Measurements from ENCODE around the gene SLC16A8. TPM values are rescaled to one million over a fixed set of nuclear protein-coding genes. Genes with fewer than 3 reads are reported as not detected.

SLC16A8 gene
- total and polyA plus RNA-seq, 2 donors (not counting 1 experiment from before 2014, with no cell fraction given): not detected

GRCh38 chr22:38041760-38042487 is 42.1 kb downstream of the SLC16A8 start:
- H3K27me3 ChIP-seq (replicated peaks in 1 of 4; ENCODE audit: control extremely low read depth in 1 of 4, control insufficient read depth in 3 of 4, insufficient read depth in 4 of 4, low read length in 3 of 4): peaks cover 0 to 8% (median 0%) of the 10 kb centered on the region in 4 experiments
- WGBS (ENCODE audit: insufficient coverage): 60% methylated on average over 5 of the region's 5 CpGs
- Mint-ChIP-seq H3K4me3 (no peak overlapping the region), H3K4me1 (peaks cover 5% of the 10 kb centered on the region), H3K9me3 (ENCODE audit: insufficient read depth) (no peaks in the 10 kb centered on the region), H3K27ac (no peak overlapping the region), H3K27me3 (peaks cover 21% of the 10 kb centered on the region)
- H3K9ac ChIP-seq (ENCODE audit: low read length): no peak overlapping the region
- H3K36me3 ChIP-seq (replicated peaks in 1 of 2; ENCODE audit: control extremely low read depth in 1 of 2, control insufficient read depth in 1 of 2, extremely low read depth in 1 of 2, insufficient read depth in 2 of 2, low read length in 1 of 2): no peaks in the 10 kb centered on the region
- no peak overlapping the region for H2AFZ ChIP-seq (ENCODE audit: insufficient read depth, low read depth, low read length, poor library complexity, severe bottlenecking)
- H4K20me1 ChIP-seq (ENCODE audit: control insufficient read depth, insufficient read depth, low read length, poor library complexity, severe bottlenecking): no peaks in the 10 kb centered on the region
- POLR2A ChIA-PET: no interaction called here
- H3K4me2 ChIP-seq (replicated peaks; ENCODE audit: low read depth, low read length, poor library complexity, severe bottlenecking): no peak overlapping the region
- H3K4me1 ChIP-seq (ENCODE audit: control insufficient read depth in 2 of 2, insufficient read depth in 2 of 2, low read length in 2 of 2): peaks cover 0 to 5% of the 10 kb centered on the region in 2 donors
- CTCF ChIA-PET: interaction anchor here (1.7 kb wide), 1 partner anchor 10 kb away, joined by 7 read pairs; no protein-coding TSS in a partner anchor
- TF ChIP-seq EZH2 (IDR thresholded peaks at IDR 0.05; ENCODE audit: borderline replicate concordance, insufficient read depth, low read depth, low read length, poor library complexity, severe bottlenecking): no peak
- no peak for TF ChIP-seq CTCF (IDR thresholded peaks at IDR 0.05)
- H3K27ac ChIP-seq (ENCODE audit: low read length in 2 of 2): no peak overlapping the region
- DNase-seq (no peak), ATAC-seq (ENCODE audit: low read depth) (no peak)
- no peaks in the 10 kb centered on the region for H3K9me3 ChIP-seq (ENCODE audit: control extremely low read depth in 1 of 3, control insufficient read depth in 2 of 3, insufficient read depth in 1 of 3, low read length in 2 of 3)
- intact Hi-C loops (cut with micrococcal nuclease): no loop called here
- H3K79me2 ChIP-seq (ENCODE audit: control insufficient read depth, insufficient read depth, low read length): no peaks in the 10 kb centered on the region
- no peak overlapping the region for H3K4me3 ChIP-seq (ENCODE audit: control extremely low read depth in 1 of 5, extremely low read depth in 1 of 5, insufficient read depth in 1 of 5, low read depth in 2 of 5, low read length in 4 of 5)
